HCT116 (cell line): Measurements from ENCODE around the gene SMC6. TPM values are rescaled to one million over a fixed set of nuclear protein-coding genes. Genes with fewer than 3 reads are reported as not detected.

Experiments used
- ATAC-seq: fragments of 200-7000 bp; cut with Tn5 transposase; 2 replicates; pipeline ENCODE4 v1.9.1; 2020; ENCODE audit warnings: mild to moderate bottlenecking, moderate library complexity
- BruUV-seq: library from RNA; stranded (reverse); fragments of 400-500 nt; replicated peaks from 2 replicates; lab custom pipeline; 2021; lab: Mats Ljungman, UMichigan
- CTCF ChIA-PET: fragments of 300-600 bp; sonication (Branson Sonifier 250); formaldehyde crosslinking; loops from one replicate; lab custom pipeline; 2021; ENCODE audit warnings: antibody characterized with exemption; lab: Charles Lee
- POLR2A ChIA-PET: fragments of 300-600, 350-600 bp; sonication (Branson Sonifier 250); formaldehyde crosslinking; loops from one replicate; lab custom pipeline; 2021; ENCODE audit warnings: antibody characterized with exemption; lab: Charles Lee
- RAD21 ChIA-PET, 2 experiments: fragments of 300-600 bp; sonication (Branson Sonifier 250); formaldehyde crosslinking; loops; one replicate each; lab custom pipeline; 2023; ENCODE audit warnings: low total read pairs in 2 of 2; ENCODE audit not compliant: uncharacterized antibody in 2 of 2, unreplicated experiment in 2 of 2, low non-redundant PET in 1 of 2; lab: Charles Lee
- DNase-seq: peaks from one replicate; pipeline ENCODE4 v3.0.0-alpha.2; 2010; ENCODE audit warnings: low read depth, low spot score
- H2AFZ ChIP-seq: fragments of 200-600 bp; shearing (Covaris generic), sonication (generic); 2 replicates; pipeline ENCODE4 v1.6.1; 2017; ENCODE audit warnings: low read depth, mixed run types, mixed read lengths, antibody characterized with exemption, low read length; ENCODE audit not compliant: poor library complexity, severe bottlenecking
- H3K27ac ChIP-seq: 2 replicates; pipeline ENCODE4 v1.5.1; 2012; ENCODE audit warnings: low read depth, low read length
- H3K27me3 ChIP-seq: fragments of 200-600 bp; sonication (generic); 2 replicates; pipeline ENCODE4 v1.6.1; 2016; ENCODE audit warnings: mixed run types, low read length, mixed read lengths; ENCODE audit not compliant: insufficient read depth
- H3K36me3 ChIP-seq, 2 experiments: fragments of 200-500 bp in 1 of 2; fragments of 200-600 bp in 1 of 2; sonication (Bioruptor generic) in 1 of 2; sonication (generic) in 1 of 2; 2 replicates each; pipeline versions ENCODE4 v1.5.1 to v1.6.1; 2014 to 2016; ENCODE audit warnings: low read length in 2 of 2, inconsistent platforms in 1 of 2, mixed read lengths in 1 of 2, mixed run types in 1 of 2; ENCODE audit not compliant: insufficient read depth in 2 of 2, control insufficient read depth in 1 of 2
- H3K4me1 ChIP-seq, 2 experiments: fragments of 200-600 bp in 1 of 2; sonication (generic) in 1 of 2; 2 replicates each; pipeline versions ENCODE4 v1.5.1 to v1.6.1; 2012 to 2017; ENCODE audit warnings: low read length in 2 of 2, inconsistent platforms in 1 of 2, mild to moderate bottlenecking in 1 of 2, mixed read lengths in 1 of 2, mixed run types in 1 of 2, moderate library complexity in 1 of 2; ENCODE audit not compliant: insufficient read depth in 2 of 2, control insufficient read depth in 1 of 2
- H3K4me2 ChIP-seq: fragments of 200-600 bp; sonication (generic); 2 replicates; pipeline ENCODE4 v1.6.1; 2017; ENCODE audit warnings: mixed run types, low read length, mixed read lengths
- H3K4me3 ChIP-seq, 2 experiments: fragments of 200-600 bp in 1 of 2; sonication (generic) in 1 of 2; replicated peaks in 1 of 2; 2 replicates each; pipeline ENCODE4 v1.5.1; 2011 to 2016; ENCODE audit warnings: low read length in 2 of 2, control low read depth in 1 of 2, low read depth in 1 of 2, mild to moderate bottlenecking in 1 of 2, mixed read lengths in 1 of 2, mixed run types in 1 of 2
- H3K79me2 ChIP-seq: fragments of 200-600 bp; sonication (generic); 2 replicates; pipeline ENCODE4 v1.6.1; 2017; ENCODE audit warnings: mild to moderate bottlenecking, mixed run types, low read length, moderate library complexity, mixed read lengths; ENCODE audit not compliant: insufficient read depth
- H3K9ac ChIP-seq: fragments of 200-600 bp; sonication (generic); 2 replicates; pipeline ENCODE4 v1.6.1; 2016; ENCODE audit warnings: low read length, mixed read lengths
- H3K9me2 ChIP-seq: fragments of 200-600 bp; sonication (generic), shearing (Covaris generic); 2 replicates; pipeline ENCODE4 v1.6.1; 2017; ENCODE audit warnings: mixed run types, mild to moderate bottlenecking, moderate library complexity; ENCODE audit not compliant: insufficient read depth
- H3K9me3 ChIP-seq, 2 experiments: fragments of 200-500 bp in 1 of 2; fragments of 200-600 bp in 1 of 2; sonication (Bioruptor generic) in 1 of 2; sonication (generic) in 1 of 2; 2 replicates each; pipeline ENCODE4 v1.6.1; 2014 to 2017; ENCODE audit warnings: low read length in 2 of 2, mixed read lengths in 2 of 2, inconsistent platforms in 1 of 2, low read depth in 1 of 2, mild to moderate bottlenecking in 1 of 2, mixed run types in 1 of 2, moderate library complexity in 1 of 2; ENCODE audit not compliant: control insufficient read depth in 1 of 2, insufficient read depth in 1 of 2
- H4K20me1 ChIP-seq: fragments of 200-600 bp; sonication (generic), shearing (Covaris generic); 2 replicates; pipeline ENCODE4 v1.6.1; 2017; ENCODE audit warnings: mixed run types, mild to moderate bottlenecking, moderate library complexity; ENCODE audit not compliant: insufficient read depth
- ATF3 ChIP-seq: IDR thresholded peaks from 2 replicates; pipeline ENCODE4 v1.6.1; 2012
- CEBPB ChIP-seq: IDR thresholded peaks from 2 replicates; pipeline ENCODE4 v1.6.1; 2012; ENCODE audit warnings: low read depth
- EGR1 ChIP-seq: IDR thresholded peaks from 2 replicates; pipeline ENCODE4 v1.6.1; 2012; ENCODE audit warnings: low read depth
- EZH2 ChIP-seq: fragments of 200-600 bp; sonication (generic); IDR thresholded peaks from 2 replicates; pipeline ENCODE4 v1.6.1; 2017; ENCODE audit warnings: antibody characterized with exemption, mixed run types
- FOSL1 ChIP-seq: IDR thresholded peaks from 2 replicates; pipeline ENCODE4 v1.6.1; 2012; ENCODE audit warnings: low read depth
- JUND ChIP-seq: IDR thresholded peaks from 2 replicates; pipeline ENCODE4 v1.6.1; 2012
- MAX ChIP-seq: IDR thresholded peaks from 2 replicates; pipeline ENCODE4 v1.6.1; 2012
- POLR2A ChIP-seq: IDR thresholded peaks from 2 replicates; pipeline ENCODE4 v1.7.0; 2011; ENCODE audit warnings: borderline replicate concordance; ENCODE audit not compliant: insufficient read depth, insufficient read length; ENCODE audit errors: extremely low read depth
- POLR2AphosphoS5 ChIP-seq: IDR thresholded peaks from 2 replicates; pipeline ENCODE4 v1.6.1; 2011; ENCODE audit warnings: mild to moderate bottlenecking, low read depth, low read length, moderate library complexity
- RAD21 ChIP-seq: IDR thresholded peaks from 2 replicates; pipeline ENCODE4 v1.6.1; 2012; ENCODE audit warnings: low read depth, mild to moderate bottlenecking
- REST ChIP-seq: IDR thresholded peaks from 2 replicates; pipeline ENCODE4 v1.6.1; 2012; ENCODE audit warnings: low read depth
- SIN3A ChIP-seq: IDR thresholded peaks from 2 replicates; pipeline ENCODE4 v1.6.1; 2012; ENCODE audit warnings: low read depth
- SP1 ChIP-seq: IDR thresholded peaks from 2 replicates; pipeline ENCODE4 v1.6.1; 2012; ENCODE audit warnings: low read depth
- SRF ChIP-seq: IDR thresholded peaks from 2 replicates; pipeline ENCODE4 v1.6.1; 2012; ENCODE audit warnings: low read depth
- TCF7L2 ChIP-seq: IDR thresholded peaks from 2 replicates; pipeline ENCODE4 v1.7.0; 2011; ENCODE audit warnings: borderline replicate concordance, inconsistent platforms; ENCODE audit not compliant: insufficient read depth, insufficient read length; ENCODE audit errors: extremely low read depth
- YY1 ChIP-seq: IDR thresholded peaks from 2 replicates; pipeline ENCODE4 v1.6.1; 2011; ENCODE audit warnings: low read length, low read depth, moderate library complexity, mild to moderate bottlenecking; ENCODE audit not compliant: insufficient replicate concordance; ENCODE audit errors: extremely low read depth
- ZFX ChIP-seq: fragments of 450-650 bp; IDR thresholded peaks from 2 replicates; pipeline ENCODE4 v1.6.1; 2017
- intact Hi-C: fragments of 100-400 bp; cut with micrococcal nuclease; formaldehyde crosslinking; loops from 2 replicates; pipeline ENCODE4 v1.10.0; 2022
- total RNA-seq: library from RNA; stranded (reverse); gene quantifications from one replicate; pipeline ENCODE4 v1.2.1, GENCODE V29; 2021; ENCODE audit not compliant: unreplicated experiment

Gene SMC6
- total RNA-seq, 1 experiment from 2014 or later: 26.4 TPM

- Histone ChIP-seq H2AFZ (no peak overlapping the region), H3K27me3 (no peaks in the 10 kb centered on the region), H3K27ac (no peak overlapping the region), H3K4me2 (peak overlapping the region; percentile 82), H3K36me3 (no peaks in the 10 kb centered on the region), H3K9me2 (no peaks in the 10 kb centered on the region), H3K4me1 (peaks cover 16 to 36% of the 10 kb centered on the region in 2 experiments; a peak in 3 of 4 replicates), H3K9ac (peak overlapping the region; percentile 83), H3K4me3 (peak overlapping the region; percentile 82 to 91), H4K20me1 (no peaks in the 10 kb centered on the region), H3K9me3 (no peaks in the 10 kb centered on the region), H3K79me2 (peaks cover 87% of the 10 kb centered on the region)
- ChIA-PET POLR2A (no interaction called here), RAD21 (no interaction called here), CTCF (no interaction called here)
- no peak for TF ChIP-seq JUND
- ATAC-seq: no peak
- DNase-seq: no peak
- BruUV-seq: no TSS peak
- intact Hi-C loops: loop anchor here (5.0 kb wide), 1 partner anchor 125 kb away; the partner anchor contains the start of gene KCNS3
These were observed 1.4 kb downstream of the SMC6 start for GRCh38 chr2:17752246-17752645.

GRCh38 chr2:17749753-17750438, 3.7 kb downstream of the SMC6 start:
- no peaks in the 10 kb centered on the region for H4K20me1 ChIP-seq
- H3K27me3 ChIP-seq: no peaks in the 10 kb centered on the region
- H2AFZ ChIP-seq: no peak overlapping the region
- H3K27ac ChIP-seq: no peak overlapping the region
- ChIA-PET POLR2A (no interaction called here), CTCF (no interaction called here), RAD21 (no interaction called here)
- peaks cover 16 to 28% of the 10 kb centered on the region in 2 experiments; a peak in 3 of 4 replicates for H3K4me1 ChIP-seq
- BruUV-seq: no TSS peak
- peaks cover 77% of the 10 kb centered on the region for H3K79me2 ChIP-seq
- intact Hi-C loops: loop anchor here (5.0 kb wide), 1 partner anchor 127 kb away; the partner anchor contains the start of gene KCNS3
- no peak overlapping the region for H3K4me3 ChIP-seq
- H3K9ac ChIP-seq: no peak overlapping the region
- no peaks in the 10 kb centered on the region for H3K9me2 ChIP-seq
- H3K4me2 ChIP-seq: no peak overlapping the region
- H3K9me3 ChIP-seq: no peaks in the 10 kb centered on the region
- DNase-seq (no peak), ATAC-seq (no peak)
- peaks cover 2% of the 10 kb centered on the region in 2 experiments; a peak in 2 of 4 replicates for H3K36me3 ChIP-seq
- TF ChIP-seq FOSL1 (no peak), SP1 (no peak), TCF7L2 (no peak), MAX (no peak), SRF (no peak), YY1 (no peak), ZFX (no peak), POLR2AphosphoS5 (no peak), RAD21 (no peak), JUND (no peak), EZH2 (no peak), ATF3 (no peak), SIN3A (no peak), POLR2A (no peak), EGR1 (no peak), CEBPB (no peak), REST (no peak)
